ENCODE data around the gene CHN2.

Gene CHN2

GRCh38 chr7:29194594-29195427, at the start of gene CHN2:
Gene CHN2, plus strand, starts transcription at chr7:29194775.
- DNase-seq = peak; percentile 25

- DNase-seq = no peak
Measured at GRCh38 chr7:29145553-29146056, 49.0 kb upstream of the CHN2 start.

GRCh38 chr7:29146057-29146706, 48.4 kb upstream of the CHN2 start, which contains the start of gene CPVL:
Gene CPVL, minus strand, starts transcription at chr7:29146537. Its CDS starts 25,476 bp downstream, at chr7:29121061.
- peak; percentile 38 for DNase-seq

GRCh38 chr7:29146888-29147609, 47.5 kb upstream of the CHN2 start:
- DNase-seq = no peak

- no peak for DNase-seq
Measured at GRCh38 chr7:29147821-29148220, 46.8 kb upstream of the CHN2 start.

- no peak for DNase-seq
Measured at GRCh38 chr7:29149036-29149435, 45.5 kb upstream of the CHN2 start.

GRCh38 chr7:29150856-29151255, 43.7 kb upstream of the CHN2 start:
- no peak for DNase-seq

- no peak for DNase-seq
Measured at GRCh38 chr7:29154076-29154475, 40.5 kb upstream of the CHN2 start.

GRCh38 chr7:29156907-29157452, 37.6 kb upstream of the CHN2 start:
- no peak for DNase-seq

- DNase-seq = no peak
Measured at GRCh38 chr7:29158795-29159423, 35.7 kb upstream of the CHN2 start.

- DNase-seq = no peak
Measured at GRCh38 chr7:29160080-29160479, 34.5 kb upstream of the CHN2 start.

- no peak for DNase-seq
Measured at GRCh38 chr7:29161231-29161630, 33.3 kb upstream of the CHN2 start.

- no peak for DNase-seq
Measured at GRCh38 chr7:29162577-29162976, 32.0 kb upstream of the CHN2 start.

- no peak for DNase-seq
Measured at GRCh38 chr7:29163854-29164253, 30.7 kb upstream of the CHN2 start.

- no peak for DNase-seq
Measured at GRCh38 chr7:29167721-29168120, 26.9 kb upstream of the CHN2 start.

GRCh38 chr7:29170781-29171180, 23.8 kb upstream of the CHN2 start:
- DNase-seq = no peak

GRCh38 chr7:29173458-29173857, 21.1 kb upstream of the CHN2 start:
- no peak for DNase-seq

- DNase-seq = no peak
Measured at GRCh38 chr7:29177963-29178600, 16.5 kb upstream of the CHN2 start.

- no peak for DNase-seq
Measured at GRCh38 chr7:29179115-29179514, 15.5 kb upstream of the CHN2 start.

- DNase-seq = no peak
Measured at GRCh38 chr7:29184599-29184998, 10.0 kb upstream of the CHN2 start.

GRCh38 chr7:29185613-29186012, 9.0 kb upstream of the CHN2 start:
- DNase-seq = no peak

- peak; percentile 63 for DNase-seq
Measured at GRCh38 chr7:29189743-29190201, 4.8 kb upstream of the CHN2 start.
